Panc1 (cell line): ENCODE data around the gene FAM13C.

Source experiments
- CTCF ChIP-seq: fragments of 450-650 bp; IDR thresholded peaks from 2 replicates; pipeline ENCODE4 v1.5.1; 2017; ENCODE audit warnings: mild to moderate bottlenecking
- POLR2AphosphoS5 ChIP-seq: IDR thresholded peaks from 2 replicates; pipeline ENCODE4 v1.6.1; 2012; ENCODE audit warnings: mild to moderate bottlenecking, low read depth, low read length, moderate library complexity
- REST ChIP-seq, 2 experiments: IDR thresholded peaks; 2 replicates each; pipeline ENCODE4 v1.6.1; 2011 to 2012; ENCODE audit warnings: low read depth in 2 of 2, control low read depth in 1 of 2, low read length in 1 of 2, mild to moderate bottlenecking in 1 of 2, moderate library complexity in 1 of 2; ENCODE audit not compliant: insufficient read depth in 1 of 2
- TCF7L2 ChIP-seq: IDR thresholded peaks from 2 replicates; pipeline ENCODE4 v1.6.1; 2011; ENCODE audit warnings: mild to moderate bottlenecking, low read depth, low read length, inconsistent platforms

- TF ChIP-seq CTCF (no peak), TCF7L2 (no peak), REST (IDR thresholded peaks at IDR 0.05; ENCODE audit: insufficient read depth in 1 of 2, low read depth in 2 of 2, low read length in 1 of 2) (no peak), POLR2AphosphoS5 (no peak)
Measured at GRCh38 chr10:59382831-59383295, 20.5 kb upstream of the FAM13C start.
